IMR-90 (cell line): ENCODE data around the gene TRIM33. TPM values are rescaled to one million over a fixed set of nuclear protein-coding genes. Genes with fewer than 3 reads are reported as not detected.

Experiments used
- ATAC-seq: fragments of 200-7000 bp; cut with Tn5 transposase; 2 replicates; pipeline ENCODE4 v1.9.1; 2020; ENCODE audit warnings: low read depth, mild to moderate bottlenecking, moderate library complexity
- BruUV-seq: library from RNA; stranded (reverse); fragments of 400-500 nt; replicated peaks from 2 replicates; lab custom pipeline; 2021; lab: Mats Ljungman, UMichigan
- CTCF ChIA-PET: fragments of 300-600 bp; formaldehyde crosslinking; extraction: SDS; loops from one replicate; lab custom pipeline; 2021; ENCODE audit warnings: antibody characterized with exemption; lab: Yijun Ruan, JAX
- POLR2A ChIA-PET: fragments of 300-600 bp; sonication (Branson Sonifier 250); formaldehyde crosslinking; loops from one replicate; lab custom pipeline; 2022; ENCODE audit warnings: antibody characterized with exemption; ENCODE audit not compliant: unreplicated experiment; lab: Charles Lee
- DNase-seq: peaks from one replicate; pipeline ENCODE4 v3.0.0; 2013
- H2AFZ ChIP-seq: replicated peaks from 2 replicates; pipeline ENCODE3; 2013; ENCODE audit warnings: low read length, mild to moderate bottlenecking; ENCODE audit not compliant: poor library complexity
- H2AK5ac ChIP-seq: 2 replicates; pipeline ENCODE4 v1.6.1; 2013; ENCODE audit warnings: low read depth, low read length, inconsistent platforms
- H2AK9ac ChIP-seq: replicated peaks from 2 replicates; pipeline ENCODE3; 2013; ENCODE audit warnings: mild to moderate bottlenecking, low read depth, low read length, moderate library complexity; ENCODE audit not compliant: poor library complexity
- H2BK120ac ChIP-seq: 2 replicates; pipeline ENCODE4 v1.6.1; 2013; ENCODE audit warnings: low read depth, low read length, inconsistent platforms
- H2BK15ac ChIP-seq: 3 replicates; pipeline ENCODE4 v1.6.1; 2013; ENCODE audit warnings: low read depth, low read length, inconsistent platforms
- H2BK20ac ChIP-seq: 2 replicates; pipeline ENCODE4 v1.6.1; 2013; ENCODE audit warnings: low read depth, mild to moderate bottlenecking, inconsistent platforms, low read length, moderate library complexity
- H2BK5ac ChIP-seq: 2 replicates; pipeline ENCODE4 v1.6.1; 2013; ENCODE audit warnings: mild to moderate bottlenecking, low read depth, low read length, inconsistent platforms; ENCODE audit not compliant: poor library complexity, severe bottlenecking
- H3K14ac ChIP-seq: replicated peaks from 2 replicates; pipeline ENCODE4 v1.6.1; 2013; ENCODE audit warnings: low read depth, low read length, inconsistent platforms
- H3K18ac ChIP-seq: 2 replicates; pipeline ENCODE4 v1.6.1; 2013; ENCODE audit warnings: low read depth, low read length, control low read depth
- H3K23ac ChIP-seq: 2 replicates; pipeline ENCODE4 v1.6.1; 2013; ENCODE audit warnings: low read depth, low read length, inconsistent platforms
- H3K27ac ChIP-seq: 2 replicates; pipeline ENCODE4 v1.5.1; 2013; ENCODE audit warnings: mild to moderate bottlenecking, control low read depth, low read length; ENCODE audit not compliant: insufficient read depth
- H3K27me3 ChIP-seq: 2 replicates; pipeline ENCODE4 v1.6.1; 2013; ENCODE audit warnings: low read length; ENCODE audit not compliant: control insufficient read depth, insufficient read depth
- H3K36me3 ChIP-seq: 2 replicates; pipeline ENCODE4 v1.6.1; 2013; ENCODE audit warnings: low read length, mixed read lengths; ENCODE audit not compliant: control insufficient read depth, insufficient read depth
- H3K4ac ChIP-seq: 2 replicates; pipeline ENCODE4 v1.6.1; 2013; ENCODE audit warnings: low read depth, low read length, inconsistent platforms
- H3K4me1 ChIP-seq: 2 replicates; pipeline ENCODE4 v1.6.1; 2013; ENCODE audit warnings: low read length, mixed read lengths; ENCODE audit not compliant: control insufficient read depth, insufficient read depth
- H3K4me2 ChIP-seq: 2 replicates; pipeline ENCODE4 v1.6.1; 2013; ENCODE audit warnings: low read depth, mild to moderate bottlenecking, control low read depth, low read length, moderate library complexity
- H3K4me3 ChIP-seq: 2 replicates; pipeline ENCODE4 v1.5.1; 2013; ENCODE audit warnings: low read depth, mild to moderate bottlenecking, control low read depth, low read length, moderate library complexity; ENCODE audit not compliant: insufficient read depth
- H3K56ac ChIP-seq: 2 replicates; pipeline ENCODE4 v1.6.1; 2013; ENCODE audit warnings: low read length, inconsistent platforms; ENCODE audit not compliant: insufficient read depth; ENCODE audit errors: extremely low read depth
- H3K79me1 ChIP-seq, 2 experiments: 2 replicates each; pipeline ENCODE4 v1.6.1; 2013; ENCODE audit warnings: low read length in 2 of 2, inconsistent platforms in 1 of 2, low read depth in 1 of 2
- H3K9ac ChIP-seq: 2 replicates; pipeline ENCODE4 v1.6.1; 2013; ENCODE audit warnings: low read depth, low read length, control low read depth
- H3K9me1 ChIP-seq: 2 replicates; pipeline ENCODE4 v1.6.1; 2013; ENCODE audit warnings: low read length, inconsistent platforms; ENCODE audit not compliant: insufficient read depth
- H3K9me3 ChIP-seq: 2 replicates; pipeline ENCODE4 v1.6.1; 2013; ENCODE audit warnings: low read length; ENCODE audit not compliant: control insufficient read depth, insufficient read depth
- H4K20me1 ChIP-seq: 2 replicates; pipeline ENCODE4 v1.6.1; 2013; ENCODE audit warnings: low read length, inconsistent platforms; ENCODE audit not compliant: insufficient read depth
- H4K5ac ChIP-seq: 2 replicates; pipeline ENCODE4 v1.6.1; 2013; ENCODE audit warnings: mild to moderate bottlenecking, low read depth, low read length, control low read depth
- H4K8ac ChIP-seq, 2 experiments: 2 replicates each; pipeline ENCODE4 v1.6.1; 2013; ENCODE audit warnings: low read depth in 2 of 2, low read length in 2 of 2, control low read depth in 1 of 2, inconsistent platforms in 1 of 2
- H4K91ac ChIP-seq: 2 replicates; pipeline ENCODE4 v1.6.1; 2013; ENCODE audit warnings: low read depth, low read length, inconsistent platforms; ENCODE audit not compliant: insufficient read depth
- BHLHE40 ChIP-seq: fragments of 150-350 bp; IDR thresholded peaks from 2 replicates; pipeline ENCODE4 v1.6.1; 2016; ENCODE audit warnings: mild to moderate bottlenecking, low read depth, low read length
- CEBPB ChIP-seq: IDR thresholded peaks from 2 replicates; pipeline ENCODE4 v1.6.1; 2012; ENCODE audit warnings: low read depth, low read length, improper control_type of control experiment
- ELK1 ChIP-seq: fragments of 150-350 bp; IDR thresholded peaks from 2 replicates; pipeline ENCODE4 v1.6.1; 2016; ENCODE audit warnings: low read depth, mild to moderate bottlenecking, low read length, moderate library complexity, borderline replicate concordance
- FOS ChIP-seq: fragments of 150-350 bp; IDR thresholded peaks from 2 replicates; pipeline ENCODE4 v1.6.1; 2016; ENCODE audit warnings: low read depth, low read length
- MAFK ChIP-seq: IDR thresholded peaks from 2 replicates; pipeline ENCODE4 v1.6.1; 2012; ENCODE audit warnings: low read depth, low read length, improper control_type of control experiment
- MAZ ChIP-seq: IDR thresholded peaks from 2 replicates; pipeline ENCODE4 v1.6.1; 2012; ENCODE audit warnings: low read depth, mild to moderate bottlenecking, low read length, improper control_type of control experiment, moderate library complexity, borderline replicate concordance
- MXI1 ChIP-seq: IDR thresholded peaks from 2 replicates; pipeline ENCODE4 v1.6.1; 2012; ENCODE audit warnings: low read depth, mild to moderate bottlenecking, low read length, moderate library complexity, borderline replicate concordance
- NFE2L2 ChIP-seq: fragments of 150-350 bp; IDR thresholded peaks from 2 replicates; pipeline ENCODE4 v1.6.1; 2016; ENCODE audit warnings: low read depth, mild to moderate bottlenecking, low read length
- POLR2A ChIP-seq: IDR thresholded peaks from 2 replicates; pipeline ENCODE4 v1.6.1; 2012; ENCODE audit warnings: mild to moderate bottlenecking, low read depth, low read length
- RAD21 ChIP-seq: IDR thresholded peaks from 2 replicates; pipeline ENCODE4 v1.6.1; 2012; ENCODE audit warnings: low read length, improper control_type of control experiment
- RFX5 ChIP-seq: IDR thresholded peaks from 2 replicates; pipeline ENCODE4 v1.8.0; 2012; ENCODE audit warnings: low read depth, mild to moderate bottlenecking, low read length, moderate library complexity
- SMC3 ChIP-seq: fragments of 150-350 bp; IDR thresholded peaks from 2 replicates; pipeline ENCODE4 v1.6.1; 2016; ENCODE audit warnings: low read depth, mild to moderate bottlenecking, antibody characterized with exemption, low read length, moderate library complexity
- USF2 ChIP-seq: fragments of 150-350 bp; IDR thresholded peaks from 2 replicates; pipeline ENCODE4 v1.6.1; 2017; ENCODE audit warnings: mild to moderate bottlenecking, antibody characterized with exemption, low read length, low read depth
- WGBS, 2 experiments: methylation state at CpG; one replicate each; pipeline versions ENCODE4 v1.1.5 to v1.1.7; 2013; ENCODE audit warnings: missing lambda C conversion rate in 2 of 2; ENCODE audit not compliant: insufficient read length in 1 of 2; ENCODE audit errors: extremely low coverage in 2 of 2; 5-methylcytosine and 5-hydroxymethylcytosine counted together
- dilution Hi-C: fragments of 300-500 bp; cut with HindIII; formaldehyde crosslinking; loops from one replicate; pipeline ENCODE4 v1.14.3; 2018; ENCODE audit warnings: low sequenced_read_pairs; ENCODE audit not compliant: unreplicated experiment
- in situ Hi-C: fragments of 300-500 bp; cut with MboI; formaldehyde crosslinking; loops from 3 replicates; pipeline ENCODE4 v1.14.3; 2019; ENCODE audit warnings: low sequenced_read_pairs, inconsistent platforms, mixed read lengths
- intact Hi-C: fragments of 100-400 bp; cut with micrococcal nuclease; formaldehyde crosslinking; loops from 2 replicates; pipeline ENCODE4 v1.10.0; 2022
- polyA plus RNA-seq, 3 experiments: library from polyadenylated mRNA; depleted of rRNA; stranded (reverse); fragments of >200 nt; gene quantifications; 2 replicates each; pipeline ENCODE4 v1.2.3, GENCODE V29; 2012; ENCODE audit warnings: low replicate concordance in 1 of 3
- total RNA-seq: library from RNA; depleted of rRNA; stranded (reverse); fragments of >200 nt; gene quantifications from 2 replicates; pipeline ENCODE4 v1.2.3, GENCODE V29; 2012
- TF ChIP-seq, protein P1 (sequence below): conservative IDR thresholded peaks from 2 replicates; pipeline ENCODE4 v1.5.1; 2012; ENCODE audit warnings: mild to moderate bottlenecking, low read depth, low read length, improper control_type of control experiment

Gene TRIM33
- total and polyA plus RNA-seq, 2 of the 4 experiments (the other 2 are of a cell fraction), result 9.5 to 40.1 TPM

DNA sequence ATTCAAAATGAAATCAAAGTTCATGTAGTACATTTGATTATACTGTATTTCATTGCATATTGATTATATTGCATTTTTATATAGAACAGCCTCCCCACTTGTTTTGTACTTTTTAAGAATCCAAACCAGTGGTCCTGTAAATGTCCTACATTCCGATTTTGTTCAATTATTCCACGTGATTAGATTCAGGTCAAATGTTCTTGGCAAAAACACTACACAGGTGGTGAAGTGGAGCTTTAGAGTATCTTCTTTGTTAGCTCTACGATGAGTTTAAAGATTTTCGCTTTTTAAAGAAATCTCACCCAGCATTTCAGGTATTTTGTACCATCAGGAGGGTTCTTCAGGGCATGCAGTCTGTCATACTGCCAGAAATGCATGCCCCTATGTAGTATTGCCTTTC lies 120.6 kb downstream of the TRIM33 start:
- Histone ChIP-seq H2AK5ac (no peak overlapping the region), H2AK9ac (no peak overlapping the region), H3K56ac (no peak overlapping the region), H3K36me3 (no peaks in the 10 kb centered on the region), H2BK5ac (no peak overlapping the region), H4K8ac (no peak overlapping the region), H3K79me1 (no peaks in the 10 kb centered on the region), H4K5ac (no peak overlapping the region), H2BK120ac (no peak overlapping the region), H3K9me1 (no peaks in the 10 kb centered on the region), H3K18ac (no peak overlapping the region), H4K91ac (no peak overlapping the region), H3K4me1 (no peaks in the 10 kb centered on the region), H2AFZ (no peak overlapping the region), H3K4me3 (no peak overlapping the region), H2BK20ac (no peak overlapping the region), H3K27ac (no peak overlapping the region), H4K20me1 (no peaks in the 10 kb centered on the region), H3K4ac (no peak overlapping the region), H3K9me3 (0 out of 2 replicates have a peak, but pooled peaks cover 2% of the 10 kb centered on the region), H3K27me3 (no peaks in the 10 kb centered on the region), H3K23ac (no peak overlapping the region), H3K4me2 (no peak overlapping the region), H3K14ac (no peak overlapping the region), H3K9ac (no peak overlapping the region), H2BK15ac (no peak overlapping the region)
- ChIA-PET POLR2A (no interaction called here), CTCF (no interaction called here)
- intact Hi-C loops, result no loop called here
- no TSS peak for BruUV-seq
- ATAC-seq (no peak), DNase-seq (no peak)
- no peak for TF ChIP-seq MAZ
- TF ChIP-seq USF2, result no peak
- no peak for TF ChIP-seq BHLHE40
- TF ChIP-seq MXI1, result no peak
- TF ChIP-seq MAFK, result no peak
- no peak for TF ChIP-seq SMC3
- TF ChIP-seq ELK1, result no peak
- TF ChIP-seq FOS, result no peak
- TF ChIP-seq CEBPB, result no peak
- no peak for TF ChIP-seq POLR2A
- TF ChIP-seq, protein P1, sequence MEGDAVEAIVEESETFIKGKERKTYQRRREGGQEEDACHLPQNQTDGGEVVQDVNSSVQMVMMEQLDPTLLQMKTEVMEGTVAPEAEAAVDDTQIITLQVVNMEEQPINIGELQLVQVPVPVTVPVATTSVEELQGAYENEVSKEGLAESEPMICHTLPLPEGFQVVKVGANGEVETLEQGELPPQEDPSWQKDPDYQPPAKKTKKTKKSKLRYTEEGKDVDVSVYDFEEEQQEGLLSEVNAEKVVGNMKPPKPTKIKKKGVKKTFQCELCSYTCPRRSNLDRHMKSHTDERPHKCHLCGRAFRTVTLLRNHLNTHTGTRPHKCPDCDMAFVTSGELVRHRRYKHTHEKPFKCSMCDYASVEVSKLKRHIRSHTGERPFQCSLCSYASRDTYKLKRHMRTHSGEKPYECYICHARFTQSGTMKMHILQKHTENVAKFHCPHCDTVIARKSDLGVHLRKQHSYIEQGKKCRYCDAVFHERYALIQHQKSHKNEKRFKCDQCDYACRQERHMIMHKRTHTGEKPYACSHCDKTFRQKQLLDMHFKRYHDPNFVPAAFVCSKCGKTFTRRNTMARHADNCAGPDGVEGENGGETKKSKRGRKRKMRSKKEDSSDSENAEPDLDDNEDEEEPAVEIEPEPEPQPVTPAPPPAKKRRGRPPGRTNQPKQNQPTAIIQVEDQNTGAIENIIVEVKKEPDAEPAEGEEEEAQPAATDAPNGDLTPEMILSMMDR, result no peak
- TF ChIP-seq RAD21, result no peak
- TF ChIP-seq NFE2L2, result no peak
- no peak for TF ChIP-seq RFX5
- dilution Hi-C loops, result no loop called here
- in situ Hi-C loops, result no loop called here
- no CpG with 5 or more reads among the region's 4 CpGs for WGBS, 2 experiments
